EH (cell line): ENCODE results near the gene D2HGDH.
"Not testable (repeated sequence)": the region's sequence is repeated elsewhere in the genome, so short reads cannot be mapped to it uniquely, and the experiment has no call there.

Source experiments
- DNase-seq: peaks from one replicate; pipeline ENCODE4 v3.0.0-alpha.2; 2015; ENCODE audit warnings: low read depth

Gene D2HGDH

DNA sequence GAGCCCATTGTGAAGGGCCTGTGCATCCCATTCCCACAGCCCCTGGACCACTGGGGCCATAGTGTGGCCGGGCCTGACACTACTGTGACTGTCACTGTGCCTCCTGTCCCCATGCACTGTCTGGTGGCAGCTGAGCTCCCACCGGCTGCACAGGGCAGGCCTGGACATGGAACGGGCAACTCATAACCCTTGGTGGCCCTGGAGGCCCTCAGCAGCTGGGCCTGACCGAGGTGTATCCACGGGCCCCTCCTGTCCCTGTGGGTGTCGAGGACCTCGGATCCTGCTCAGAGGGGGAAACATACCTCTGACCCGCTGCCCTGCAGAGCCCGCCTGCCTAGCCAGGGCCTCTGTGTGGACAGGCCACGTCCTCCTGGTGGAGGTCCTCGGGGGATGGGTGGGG lies 34.4 kb downstream of the D2HGDH start:
- no peak for DNase-seq

DNA sequence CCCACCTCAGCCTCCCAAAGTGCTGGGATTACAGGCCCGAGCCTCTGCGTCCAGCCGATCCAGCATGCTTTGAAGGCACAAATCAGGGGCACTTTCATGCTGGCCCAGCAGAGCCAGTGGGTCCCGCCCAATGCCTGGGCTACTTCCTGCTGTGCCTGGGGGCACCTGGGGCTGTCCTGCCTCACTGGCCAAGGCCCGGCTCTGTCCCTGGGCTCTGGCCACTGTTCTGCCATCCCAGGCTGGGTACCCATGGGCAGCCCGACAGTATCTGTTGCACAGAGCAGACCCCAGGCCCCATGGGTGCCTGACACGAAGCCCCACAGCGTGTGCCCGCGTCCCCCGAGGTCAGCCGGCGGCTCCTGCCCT lies 35.4 kb downstream of the D2HGDH start:
- no peak for DNase-seq

DNA sequence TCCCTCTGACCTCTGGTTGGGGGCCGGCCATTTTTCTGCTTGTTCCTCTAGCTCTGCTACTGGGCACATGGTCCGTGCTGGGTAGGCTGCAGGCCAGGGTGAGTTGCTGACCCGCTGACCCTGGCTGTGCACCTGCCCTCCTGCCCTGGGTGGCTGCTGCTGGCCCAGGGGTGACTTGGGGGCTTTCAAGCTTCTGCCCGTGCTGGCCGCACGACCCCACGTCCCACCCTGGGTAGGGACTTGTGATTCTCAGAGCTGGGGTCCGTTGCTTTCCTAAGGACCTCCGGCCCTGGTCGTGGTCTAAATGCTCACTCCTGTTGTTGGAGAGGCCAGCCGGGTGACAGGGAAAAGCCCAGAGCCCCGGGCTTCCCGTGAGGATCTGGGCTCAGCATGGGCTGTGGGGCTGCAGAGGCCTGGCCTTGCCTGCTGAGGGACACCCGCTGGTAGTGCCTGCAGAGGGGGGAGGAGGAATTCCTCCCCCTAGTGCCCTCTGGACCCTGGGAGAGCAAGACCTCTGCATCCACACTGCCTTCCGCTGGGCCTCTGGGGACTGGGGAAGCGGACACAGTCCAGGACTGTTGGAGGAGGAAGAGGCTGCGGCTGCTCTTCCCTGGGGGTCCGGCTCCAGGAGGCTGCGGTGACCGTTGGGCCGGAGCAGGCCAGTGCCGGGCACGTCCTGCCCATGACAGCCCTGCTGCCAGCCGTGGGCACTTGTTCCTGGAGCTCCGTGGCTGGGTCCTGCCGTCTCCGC lies 35.9 kb downstream of the D2HGDH start:
- DNase-seq, result no peak

DNA sequence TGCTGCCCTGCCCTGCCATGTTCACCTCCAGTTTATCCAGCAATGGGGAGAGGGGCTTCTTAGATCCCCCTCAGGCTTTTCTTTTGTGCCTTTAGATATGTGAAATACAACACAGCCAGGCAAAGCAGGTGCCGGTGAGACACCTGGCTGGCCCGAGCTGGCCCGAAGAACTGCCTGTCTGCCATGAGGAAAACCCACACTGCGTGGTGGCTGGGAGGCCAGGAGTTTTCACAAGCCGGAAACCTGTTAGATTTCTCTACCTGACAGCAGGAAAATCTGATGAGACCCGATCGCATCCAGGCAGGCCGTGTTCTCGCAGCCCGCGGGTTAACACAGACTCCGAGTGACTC lies 36.5 kb downstream of the D2HGDH start:
- DNase-seq, result no peak

DNA sequence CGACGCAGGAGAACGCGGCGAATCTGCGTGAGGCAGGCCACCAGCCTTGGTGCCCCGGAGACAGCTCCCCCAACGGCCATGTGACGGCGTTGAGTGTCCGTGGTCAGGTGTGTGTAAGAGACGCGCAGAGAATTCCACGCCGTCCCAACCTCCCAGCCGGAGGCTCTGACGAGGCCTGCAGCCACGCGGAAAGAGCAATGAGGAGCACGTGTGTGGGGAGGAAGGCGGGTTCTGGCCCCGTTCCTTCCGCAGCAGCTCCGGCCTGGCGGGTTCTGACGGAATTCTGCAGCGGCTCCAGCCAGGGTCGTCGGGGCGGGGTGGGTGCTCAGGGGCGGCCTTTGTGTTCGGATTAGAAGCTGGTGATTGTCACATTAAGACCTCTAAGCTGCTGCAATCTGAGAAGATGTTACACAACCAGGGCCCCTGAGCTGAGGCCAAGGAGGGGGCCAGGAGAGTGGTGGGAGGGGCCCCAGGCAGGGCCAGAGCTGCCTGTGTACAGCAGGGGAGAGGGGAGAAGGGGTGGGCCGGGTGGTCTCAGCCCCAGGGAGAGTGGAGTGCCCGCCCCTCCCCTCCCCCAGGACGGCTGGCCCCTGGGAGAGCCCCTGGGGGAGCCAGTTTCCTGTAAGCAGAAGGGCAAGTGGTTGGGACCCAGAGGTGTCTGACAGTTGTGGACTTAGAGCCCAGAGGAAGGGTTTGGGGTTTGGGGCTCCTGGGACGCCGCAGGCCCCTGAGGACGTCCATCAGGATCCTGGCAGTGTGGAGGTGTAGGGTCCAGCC lies 37.0 kb downstream of the D2HGDH start:
- peak; percentile 11 for DNase-seq

DNA sequence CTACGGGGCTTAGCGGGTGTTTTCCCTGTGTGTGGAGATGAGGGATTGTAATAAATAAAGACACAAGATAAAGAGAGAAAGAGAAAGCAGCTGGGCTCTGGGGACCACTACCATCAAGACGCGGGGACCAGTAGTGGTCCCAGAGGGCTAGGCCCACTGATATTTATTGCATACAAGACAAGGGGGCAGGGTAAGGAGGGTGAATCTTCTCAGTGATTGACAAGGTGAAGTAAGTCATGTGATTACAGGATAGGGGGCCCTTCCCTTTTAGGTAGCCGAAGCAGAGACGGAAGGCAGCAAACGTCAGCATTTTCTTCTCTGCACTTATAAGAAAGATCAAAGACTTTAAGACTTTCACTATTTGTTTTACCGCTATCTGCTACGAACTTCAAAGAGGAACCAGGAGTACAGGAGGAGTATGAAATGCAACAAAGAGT lies 37.7 kb downstream of the D2HGDH start:
- DNase-seq, result no peak

DNA sequence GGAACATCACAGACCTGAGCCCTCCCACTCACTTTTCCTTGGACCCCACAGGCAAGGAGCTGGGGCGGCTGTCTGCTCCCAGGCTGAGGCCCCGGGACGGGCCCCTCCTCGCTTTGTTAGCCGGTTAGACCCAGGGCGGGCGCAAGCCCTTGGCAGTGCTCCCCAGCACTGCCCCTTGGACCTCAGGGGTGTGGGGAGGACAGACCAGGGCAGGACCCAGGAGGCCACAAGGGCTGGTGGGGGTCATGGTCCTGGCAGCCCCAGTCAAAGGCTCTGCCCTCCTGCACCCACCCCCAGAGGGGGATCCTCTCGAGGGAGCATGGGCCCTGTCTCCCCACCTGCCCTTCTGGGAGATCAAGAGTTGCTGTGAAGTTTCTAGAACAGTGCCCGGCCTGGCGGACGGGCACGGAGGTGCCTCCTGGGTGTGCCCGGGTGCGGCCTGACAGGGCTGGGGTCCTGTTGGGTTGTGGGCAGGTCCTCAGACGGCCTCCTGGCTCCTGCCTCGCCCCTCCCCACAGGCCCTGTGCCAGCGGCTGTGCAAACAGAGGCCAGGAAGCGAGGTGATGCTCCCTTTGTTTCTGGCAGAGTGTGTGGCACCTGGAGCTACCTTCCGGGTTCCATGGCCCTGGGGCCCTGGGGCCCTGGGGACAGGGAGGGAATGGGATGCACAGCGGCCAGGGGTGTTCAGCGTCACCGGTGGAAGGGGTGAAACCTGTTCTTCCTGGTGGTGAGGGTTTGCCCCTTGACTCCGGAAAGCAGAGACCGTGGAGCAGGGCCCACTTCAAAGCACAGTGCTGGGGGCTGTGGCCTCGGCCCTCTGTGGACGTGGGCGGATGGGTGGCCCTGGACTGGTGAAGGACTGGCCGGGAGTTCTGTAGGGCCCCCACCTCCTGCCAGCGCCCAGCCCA lies 39.3 kb downstream of the D2HGDH start:
- no peak for DNase-seq

DNA sequence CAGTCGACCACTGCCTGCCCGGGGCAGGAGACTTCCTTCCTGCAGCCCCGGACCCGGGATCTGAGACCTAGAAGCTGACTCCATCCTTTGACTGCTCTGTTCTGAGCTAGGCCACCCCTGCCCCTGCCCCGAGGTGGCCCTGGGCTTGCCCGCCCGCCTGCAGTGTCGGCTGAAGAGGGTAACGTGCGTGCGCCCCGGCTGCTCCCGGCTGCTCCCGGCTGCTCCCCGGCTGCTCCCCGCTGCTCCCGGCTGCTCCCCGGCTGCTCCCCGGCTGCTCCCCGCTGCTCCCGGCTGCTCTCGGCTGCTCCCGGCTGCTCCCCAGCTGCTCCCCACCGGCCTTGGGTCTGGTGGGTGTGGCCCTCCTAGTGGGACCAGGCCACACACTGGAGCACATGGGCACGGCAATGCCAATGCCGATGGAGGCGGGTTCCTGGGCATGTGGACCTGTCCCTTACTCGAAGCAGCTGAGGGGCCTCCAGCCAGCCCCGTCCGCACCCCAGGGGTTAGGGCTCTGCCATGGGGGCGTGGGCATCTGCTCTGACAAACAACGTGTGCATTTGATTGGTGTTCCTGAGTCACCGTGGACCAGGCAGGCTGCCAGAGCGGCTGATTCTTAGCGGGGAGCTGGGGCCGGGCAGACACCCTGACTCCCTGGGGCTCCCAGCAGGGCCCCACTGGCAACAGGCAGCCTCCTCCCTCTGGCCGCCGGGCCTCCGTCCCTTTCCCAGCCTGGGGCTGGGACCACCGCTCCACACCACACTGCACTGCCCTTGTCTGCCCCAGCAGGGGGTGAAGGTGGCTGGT lies 40.2 kb downstream of the D2HGDH start:
- DNase-seq, result peak; percentile 76

DNA sequence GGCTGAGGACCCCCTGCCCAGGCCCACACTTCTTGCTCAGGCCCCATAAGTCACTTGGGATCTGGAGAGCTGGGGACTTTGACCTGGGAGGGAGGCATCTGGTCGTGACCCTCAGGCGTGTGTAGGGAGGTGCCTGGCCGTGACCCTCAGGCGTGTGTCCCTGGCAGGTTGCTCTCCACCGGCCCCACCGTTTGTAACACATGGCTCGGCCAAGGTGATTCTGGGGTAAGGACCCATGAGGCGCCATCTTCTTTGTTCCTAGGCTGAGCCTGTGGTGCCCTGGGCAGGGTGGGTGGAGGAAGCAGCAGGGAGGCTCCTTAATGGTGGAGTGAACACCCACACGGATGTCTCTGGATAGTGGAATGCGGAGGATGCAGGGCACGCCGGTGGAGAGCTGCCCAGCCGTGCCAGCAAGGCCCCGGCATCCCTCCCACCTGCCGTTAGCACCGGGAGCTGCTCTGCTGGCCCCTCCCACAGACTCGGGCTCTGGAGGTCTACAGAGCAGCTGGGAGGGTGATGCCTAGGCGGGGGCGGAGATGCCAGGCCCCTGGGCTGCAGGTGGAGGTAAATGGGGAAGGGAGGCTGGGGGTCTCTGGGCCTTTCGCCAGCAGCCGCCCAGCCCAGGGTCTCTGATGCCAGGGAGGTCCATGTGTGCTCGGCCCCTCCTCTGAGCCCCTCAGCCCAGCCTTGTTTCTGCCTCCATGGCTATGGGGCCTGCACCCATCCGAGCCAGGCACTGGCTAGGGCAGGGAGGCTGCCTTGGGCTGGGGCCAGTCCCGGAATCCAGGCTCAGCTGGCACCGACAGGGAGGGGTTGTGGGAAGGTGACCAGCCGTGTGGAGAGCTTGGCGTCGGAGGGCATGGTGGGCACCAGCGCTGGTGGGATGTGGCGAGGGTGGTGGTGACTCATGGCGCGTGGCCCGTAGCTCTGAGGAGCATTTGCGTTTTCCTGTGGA lies 41.1 kb downstream of the D2HGDH start:
- DNase-seq, result no peak

DNA sequence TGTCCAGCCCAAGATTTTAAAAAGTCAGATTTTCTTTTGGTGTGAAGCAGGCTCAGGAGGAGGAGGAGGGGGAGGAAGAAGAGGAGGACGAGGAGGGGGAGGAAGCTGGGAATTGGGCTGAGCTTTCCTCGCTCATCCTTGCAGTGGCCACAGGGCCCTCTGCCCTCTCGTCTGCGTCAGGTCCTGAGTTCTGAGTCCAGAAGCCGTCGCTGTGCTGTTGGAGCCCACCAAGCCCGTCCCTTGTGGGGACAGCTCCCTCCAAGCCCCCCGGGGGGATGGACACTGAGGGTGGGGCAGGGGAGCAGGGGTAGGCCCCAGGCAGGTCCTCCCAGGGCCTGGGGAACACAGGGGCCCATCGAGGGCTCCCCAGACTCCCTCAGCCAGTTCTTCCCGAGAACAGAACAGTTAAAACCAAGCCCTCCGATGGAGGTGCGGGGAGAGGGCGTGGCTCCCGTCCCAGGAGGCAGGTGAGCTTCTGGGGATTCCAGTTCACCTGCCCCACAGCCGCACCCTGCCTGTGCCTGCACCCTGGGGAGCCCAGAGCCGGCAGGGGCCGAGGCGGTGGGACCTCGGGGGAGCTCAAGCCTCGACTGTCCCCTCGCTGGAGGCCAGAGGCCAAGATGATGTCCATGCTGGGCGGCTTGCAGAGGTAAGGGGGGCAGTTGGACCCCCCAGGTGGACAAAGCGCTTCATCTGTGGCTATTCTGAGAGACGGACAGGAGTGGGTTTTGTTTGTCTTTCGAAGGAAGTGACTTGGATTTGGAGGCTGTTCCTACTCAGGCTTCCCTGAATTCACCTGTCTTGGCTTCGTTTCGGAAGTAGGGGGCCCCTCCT lies 42.1 kb downstream of the D2HGDH start, which contains the start of gene GAL3ST2:
Gene GAL3ST2, plus strand, starts transcription at position 487 of the 834 bp plus-strand sequence. Its CDS starts 134 bp downstream, at position 621.
- no peak for DNase-seq

DNA sequence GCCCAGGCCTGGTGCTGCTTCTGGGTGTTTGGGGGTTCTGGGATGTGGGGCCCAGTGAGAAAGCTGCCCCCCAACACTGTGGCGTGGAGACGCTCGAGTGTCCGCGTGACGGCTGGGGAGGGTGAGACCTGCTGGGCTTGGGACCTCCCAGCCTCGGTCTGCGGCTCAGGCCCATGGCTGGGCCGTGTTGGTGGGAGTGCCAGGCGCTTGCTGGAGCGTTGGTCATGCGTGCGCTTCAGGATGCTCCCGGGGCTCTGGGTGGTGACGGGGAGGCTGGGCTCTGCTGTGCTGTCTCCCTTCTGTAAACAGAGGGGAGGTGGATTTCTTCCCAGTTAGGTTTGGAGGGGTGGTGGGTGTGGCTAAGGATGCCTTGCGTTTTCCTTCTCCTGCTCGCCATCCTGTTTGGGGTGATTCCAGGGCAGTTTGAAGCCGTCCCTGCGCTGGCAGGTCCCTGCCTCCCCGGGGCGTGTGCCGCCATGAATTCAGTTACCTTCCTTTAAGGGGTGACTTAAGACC lies 42.8 kb downstream of the D2HGDH start:
- DNase-seq, result no peak

DNA sequence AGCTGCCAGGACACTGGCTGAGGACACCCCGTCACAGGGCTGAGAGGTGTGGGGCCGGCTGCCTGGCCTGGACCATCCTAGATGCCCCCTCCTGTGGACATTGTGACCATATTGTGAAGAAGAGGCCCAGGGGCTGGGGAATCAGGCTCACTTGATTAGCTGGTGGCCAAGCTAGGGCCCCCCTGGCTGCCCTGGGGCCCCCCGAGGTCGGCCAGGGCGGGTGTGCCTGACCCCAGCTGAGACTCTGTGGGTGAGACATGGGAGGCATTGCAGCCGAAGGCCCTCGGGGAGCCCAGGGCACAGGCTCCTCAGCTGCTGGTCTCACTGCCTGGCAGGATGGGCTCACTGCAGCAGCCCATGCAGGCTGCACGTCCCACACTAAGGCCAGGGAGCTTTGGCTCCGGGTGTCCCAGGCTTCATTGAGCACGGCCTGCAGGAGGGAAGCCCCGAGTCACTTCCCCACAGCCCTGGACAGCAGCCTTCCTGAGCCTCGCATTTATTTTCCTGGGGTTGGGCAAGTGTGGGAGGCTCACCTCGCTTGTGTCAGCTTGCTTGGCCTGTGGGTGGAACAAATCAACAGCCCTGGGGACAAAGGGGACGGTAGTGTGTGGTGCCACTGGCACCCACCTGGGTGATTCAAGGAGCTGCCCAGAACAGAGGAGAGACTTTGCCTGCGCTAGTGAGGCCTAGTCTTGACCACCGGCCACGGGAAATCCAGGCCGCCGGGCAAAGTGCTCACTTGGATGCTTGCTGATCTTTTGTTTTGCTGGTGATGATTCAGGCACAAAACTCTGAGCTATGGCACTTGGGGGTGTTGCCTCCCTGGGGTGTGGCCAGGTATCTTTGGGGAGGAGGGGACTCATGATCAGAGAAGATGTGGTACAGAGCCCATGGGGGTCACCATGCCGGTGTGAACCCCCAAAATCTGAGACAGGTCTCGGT lies 43.5 kb downstream of the D2HGDH start:
- DNase-seq, result no peak

DNA sequence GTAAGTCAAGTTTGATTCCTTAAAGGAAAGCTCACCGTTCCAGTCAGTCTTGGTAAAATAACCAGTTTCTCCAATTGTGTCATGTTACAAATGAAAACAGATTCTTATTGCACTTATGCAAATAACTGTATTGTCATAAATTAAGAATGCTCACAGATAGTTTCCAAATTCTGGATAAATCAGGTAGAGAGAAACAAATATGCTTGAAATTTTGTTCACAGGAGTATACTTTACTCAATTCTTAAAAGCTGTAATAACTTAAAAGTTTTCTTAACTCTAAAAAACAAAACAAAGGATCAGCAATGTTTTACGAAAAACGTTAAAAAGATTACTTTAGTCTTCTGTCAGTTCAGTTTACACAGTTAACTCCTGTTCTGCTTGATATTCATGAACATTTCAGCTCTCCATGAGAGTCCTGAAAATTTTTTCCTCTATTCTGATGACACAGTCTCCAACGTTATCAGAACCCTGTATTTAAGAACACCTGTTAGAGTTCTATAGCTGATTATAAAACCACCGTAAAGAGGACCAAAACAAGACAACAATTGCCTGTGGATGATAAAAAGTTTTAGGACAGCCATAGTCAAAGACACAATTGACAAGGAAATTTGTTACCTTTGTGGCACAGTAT lies 46.6 kb downstream of the D2HGDH start:
- no peak for DNase-seq

DNA sequence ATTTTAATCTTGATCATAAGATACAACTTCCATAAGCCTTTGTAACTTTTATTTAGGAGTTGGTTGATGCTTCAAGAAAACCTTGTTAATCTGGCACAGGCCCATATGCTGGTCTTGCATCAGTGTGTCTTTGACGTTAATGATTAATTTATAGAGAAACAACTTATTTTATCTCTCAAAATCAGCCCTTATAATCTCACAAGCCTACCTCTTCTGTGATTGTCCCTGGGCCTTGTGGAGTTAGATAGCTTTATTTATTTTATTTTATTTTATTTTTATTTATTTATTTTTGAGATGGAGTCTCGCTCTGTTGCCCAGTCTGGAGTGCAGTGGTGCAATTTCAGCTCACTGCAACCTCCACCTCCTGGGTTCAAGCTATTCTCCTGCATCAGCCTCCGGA lies 47.6 kb downstream of the D2HGDH start:
- DNase-seq, result not testable (repeated sequence)

DNA sequence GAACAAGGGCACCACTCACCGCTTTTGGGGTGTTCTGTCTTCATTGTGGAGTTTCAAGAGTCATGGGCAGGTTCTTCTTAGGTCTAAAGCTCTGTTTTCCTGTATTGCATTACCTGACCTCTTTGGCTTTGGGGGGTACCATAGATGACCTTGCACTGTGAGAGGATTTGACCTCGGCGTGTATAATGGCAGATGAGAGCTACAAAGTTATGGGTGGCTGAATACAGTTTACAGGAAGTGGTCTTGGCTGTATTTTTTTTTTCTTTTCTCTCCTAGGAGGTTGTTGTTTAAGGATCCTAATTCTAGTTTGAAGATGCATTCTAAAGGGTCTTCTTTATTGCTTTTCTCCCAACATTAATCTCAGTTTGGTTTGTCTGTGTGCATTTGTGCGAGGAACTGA lies 53.7 kb downstream of the D2HGDH start:
- no peak for DNase-seq

DNA sequence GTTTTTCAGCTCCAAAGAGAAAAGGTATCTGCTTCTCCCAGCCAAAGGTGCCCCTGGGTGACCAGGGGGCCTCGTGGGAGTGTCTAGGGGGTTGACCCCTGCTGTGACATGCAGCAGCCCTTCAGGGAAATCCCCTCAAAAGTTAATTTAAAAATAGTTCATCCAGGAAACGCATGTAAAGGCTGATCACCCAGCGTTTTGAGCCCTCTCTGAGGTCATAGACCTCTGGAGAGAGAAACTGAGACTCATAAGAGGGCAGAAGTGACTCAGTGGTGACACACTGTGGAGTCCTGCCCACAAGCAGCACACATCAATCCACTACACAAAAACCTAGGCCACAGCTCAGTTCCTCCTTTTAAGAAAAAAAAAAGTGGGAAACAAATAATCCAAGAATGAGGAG lies 54.1 kb downstream of the D2HGDH start:
- peak; percentile 33 for DNase-seq

DNA sequence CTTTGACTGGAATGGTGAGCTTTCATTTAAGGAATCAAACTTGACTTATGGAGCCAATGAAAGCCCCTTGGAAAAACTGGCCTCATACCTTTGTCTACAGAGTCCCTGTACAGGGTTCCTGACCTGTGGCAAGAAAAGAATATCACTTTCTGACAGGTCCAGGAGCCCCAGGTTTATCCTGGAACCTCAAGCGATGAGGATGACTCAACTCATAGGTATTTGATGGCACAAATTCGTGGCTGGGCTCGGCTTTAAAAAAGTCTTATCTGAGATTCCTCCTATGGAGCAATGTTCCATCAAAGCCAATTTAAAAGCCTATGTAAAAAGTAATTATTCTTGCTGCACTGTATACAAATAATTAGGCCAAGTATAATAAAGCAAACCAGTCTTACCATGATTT lies 57.0 kb downstream of the D2HGDH start:
- not testable (repeated sequence) for DNase-seq

DNA sequence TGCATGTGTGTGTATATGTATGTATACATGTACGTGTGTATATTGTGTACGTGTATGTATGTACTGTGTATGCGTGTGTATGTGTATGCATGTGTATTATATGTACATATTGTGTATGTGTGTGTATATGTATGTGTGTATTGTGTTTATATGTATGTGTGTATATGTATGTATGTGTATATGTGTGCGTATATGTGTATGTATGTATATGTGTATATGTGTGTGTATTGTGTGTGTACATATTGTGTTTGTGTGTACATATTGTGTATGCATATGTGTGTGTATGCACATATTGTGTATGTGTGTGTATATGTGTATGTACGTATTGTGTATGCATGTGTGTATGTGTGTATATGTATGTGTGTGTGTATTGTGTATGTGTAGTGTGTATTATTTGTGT lies 59.0 kb downstream of the D2HGDH start:
- DNase-seq, result no peak
